Adipocyte (in vitro differentiated cells): ENCODE data around the gene ZFAND2A.
"Not testable (repeated sequence)": the region's sequence is repeated elsewhere in the genome, so short reads cannot be mapped to it uniquely, and the experiment has no call there.

Source experiments
- DNase-seq: peaks from one replicate; pipeline ENCODE4 v3.0.0-alpha.2; 2015; ENCODE audit warnings: low read depth
- H3K27me3 ChIP-seq: replicated peaks from 2 replicates; pipeline ENCODE4 v1.7.0; 2013; ENCODE audit warnings: mild to moderate bottlenecking, low read length, moderate library complexity; ENCODE audit not compliant: control insufficient read depth, insufficient read depth
- H3K36me3 ChIP-seq: 2 replicates; pipeline ENCODE4 v1.7.0; 2013; ENCODE audit warnings: low read length, mild to moderate bottlenecking, moderate library complexity; ENCODE audit not compliant: control insufficient read depth, insufficient read depth, severe bottlenecking
- H3K4me1 ChIP-seq: 2 replicates; pipeline ENCODE4 v1.7.0; 2013; ENCODE audit warnings: mild to moderate bottlenecking, low read length, moderate library complexity; ENCODE audit not compliant: control insufficient read depth, insufficient read depth
- H3K4me3 ChIP-seq: 2 replicates; pipeline ENCODE4 v1.7.0; 2013; ENCODE audit warnings: mild to moderate bottlenecking, low read length, moderate library complexity
- H3K9ac ChIP-seq: 2 replicates; pipeline ENCODE4 v1.7.0; 2013; ENCODE audit warnings: mild to moderate bottlenecking, low read length, moderate library complexity
- H3K9me3 ChIP-seq: 2 replicates; pipeline ENCODE4 v1.7.0; 2013; ENCODE audit warnings: mild to moderate bottlenecking, low read length, moderate library complexity; ENCODE audit not compliant: control insufficient read depth

ZFAND2A gene

GRCh38 chr7:1159231-1159630, 765 bp downstream of the ZFAND2A start:
- Histone ChIP-seq H3K36me3 (peaks cover 36% of the 10 kb centered on the region), H3K4me1 (peaks cover 34% of the 10 kb centered on the region), H3K4me3 (peak overlapping the region; percentile 100), H3K9ac (peak overlapping the region; percentile 99)
- H3K9me3 ChIP-seq, DNase-seq, H3K27me3 ChIP-seq: not testable (repeated sequence)

GRCh38 chr7:1158203-1159126, 1.5 kb downstream of the ZFAND2A start:
- no peaks in the 10 kb centered on the region for H3K9me3 ChIP-seq
- H3K4me1 ChIP-seq: peaks cover 34% of the 10 kb centered on the region
- peak overlapping the region; percentile 99 for H3K9ac ChIP-seq
- H3K27me3 ChIP-seq: no peaks in the 10 kb centered on the region
- H3K36me3 ChIP-seq: peaks cover 35% of the 10 kb centered on the region
- H3K4me3 ChIP-seq: peak overlapping the region; percentile 100
- DNase-seq: no peak

- H3K4me3 ChIP-seq: no peak overlapping the region
- DNase-seq: peak; percentile 24
- no peaks in the 10 kb centered on the region for H3K9me3 ChIP-seq
- H3K27me3 ChIP-seq: no peaks in the 10 kb centered on the region
- peaks cover 34% of the 10 kb centered on the region for H3K4me1 ChIP-seq
- H3K36me3 ChIP-seq: peaks cover 41% of the 10 kb centered on the region
- no peak overlapping the region for H3K9ac ChIP-seq
Measured at GRCh38 chr7:1156782-1157535, 3.0 kb downstream of the ZFAND2A start.

GRCh38 chr7:1155818-1156781, 3.9 kb downstream of the ZFAND2A start:
- not testable (repeated sequence) for DNase-seq, H3K9me3 ChIP-seq, H3K4me3 ChIP-seq, H3K9ac ChIP-seq, H3K27me3 ChIP-seq
- peaks cover 30% of the 10 kb centered on the region for H3K4me1 ChIP-seq
- peaks cover 50% of the 10 kb centered on the region for H3K36me3 ChIP-seq

- H3K27me3 ChIP-seq: no peaks in the 10 kb centered on the region
Measured at GRCh38 chr7:1154172-1154739, 5.7 kb downstream of the ZFAND2A start.

GRCh38 chr7:1152492-1152891, 7.5 kb downstream of the ZFAND2A start:
- H3K27me3 ChIP-seq: no peaks in the 10 kb centered on the region
- DNase-seq: no peak
- H3K36me3 ChIP-seq: peaks cover 57% of the 10 kb centered on the region
- H3K9ac ChIP-seq: no peak overlapping the region
- no peak overlapping the region for H3K4me3 ChIP-seq
- H3K4me1 ChIP-seq: peaks cover 11% of the 10 kb centered on the region
- H3K9me3 ChIP-seq: no peaks in the 10 kb centered on the region

More at GRCh38 chr7:1154172-1154739, 5.7 kb downstream of the ZFAND2A start:
- Histone ChIP-seq H3K9me3 (no peaks in the 10 kb centered on the region), H3K36me3 (peaks cover 58% of the 10 kb centered on the region), H3K4me3 (no peak overlapping the region), H3K9ac (no peak overlapping the region), H3K4me1 (peaks cover 26% of the 10 kb centered on the region)
- DNase-seq: no peak

GRCh38 chr7:1151653-1152425, 8.2 kb downstream of the ZFAND2A start:
- Histone ChIP-seq H3K27me3 (no peaks in the 10 kb centered on the region), H3K4me3 (no peak overlapping the region), H3K9me3 (no peaks in the 10 kb centered on the region), H3K36me3 (peaks cover 56% of the 10 kb centered on the region), H3K4me1 (peaks cover 4% of the 10 kb centered on the region), H3K9ac (no peak overlapping the region)
- DNase-seq: no peak

- Histone ChIP-seq H3K9ac (no peak overlapping the region), H3K4me1 (no peaks in the 10 kb centered on the region), H3K27me3 (no peaks in the 10 kb centered on the region), H3K4me3 (no peak overlapping the region), H3K9me3 (no peaks in the 10 kb centered on the region), H3K36me3 (peaks cover 56% of the 10 kb centered on the region)
- DNase-seq: no peak
Measured at GRCh38 chr7:1151156-1151555, 8.8 kb downstream of the ZFAND2A start.

GRCh38 chr7:1150400-1151002, 9.5 kb downstream of the ZFAND2A start:
- Histone ChIP-seq H3K4me1 (no peaks in the 10 kb centered on the region), H3K9ac (no peak overlapping the region), H3K27me3 (no peaks in the 10 kb centered on the region), H3K4me3 (no peak overlapping the region), H3K36me3 (peaks cover 52% of the 10 kb centered on the region), H3K9me3 (no peaks in the 10 kb centered on the region)
- DNase-seq: no peak

- Histone ChIP-seq H3K27me3 (no peaks in the 10 kb centered on the region), H3K36me3 (peaks cover 41% of the 10 kb centered on the region)
- no peak for DNase-seq
Measured at GRCh38 chr7:1149351-1149794, 10.6 kb downstream of the ZFAND2A start.

More at GRCh38 chr7:1149351-1149794, 10.6 kb downstream of the ZFAND2A start:
- Histone ChIP-seq H3K9me3 (no peaks in the 10 kb centered on the region), H3K9ac (no peak overlapping the region), H3K4me3 (no peak overlapping the region), H3K4me1 (no peaks in the 10 kb centered on the region)
